Kidney (tissue), 14 donors: ENCODE results near the gene APBB2. TPM values are rescaled to one million over a fixed set of nuclear protein-coding genes. Genes with fewer than 3 reads are reported as not detected.

Experiments used
- DNase-seq, 5 donors: peaks; one replicate each; pipeline ENCODE4 v3.0.0-alpha.2; 2013 to 2020
- FAIRE-seq: peaks from 2 replicates; lab custom pipeline; 2012; peaks lifted over from hg19 to GRCh38; lab: Jason Lieb, UNC
- H3K27ac ChIP-seq, 2 donors: one replicate each; pipeline ENCODE4 v1.7.0; 2013; ENCODE audit warnings: low read depth in 2 of 2, low read length in 2 of 2, inconsistent platforms in 1 of 2
- H3K27me3 ChIP-seq: one replicate; pipeline ENCODE4 v1.7.1; 2013; ENCODE audit warnings: low read length, inconsistent platforms; ENCODE audit not compliant: control insufficient read depth, insufficient read depth
- H3K36me3 ChIP-seq, 3 donors: one replicate each; pipeline versions ENCODE4 v1.7.0 to v1.7.1; 2013; ENCODE audit warnings: low read length in 3 of 3, control low read depth in 1 of 3, inconsistent platforms in 1 of 3; ENCODE audit not compliant: insufficient read depth in 3 of 3, control insufficient read depth in 2 of 3
- H3K4me1 ChIP-seq, 3 donors: one replicate each; pipeline versions ENCODE4 v1.7.0 to v1.7.1; 2013; ENCODE audit warnings: low read length in 3 of 3, inconsistent platforms in 1 of 3, low read depth in 1 of 3; ENCODE audit not compliant: control insufficient read depth in 2 of 3, insufficient read depth in 2 of 3
- H3K4me3 ChIP-seq, 3 donors: one replicate each; pipeline versions ENCODE4 v1.7.0 to v1.8.1; 2013; ENCODE audit warnings: low read length in 3 of 3, control low read depth in 1 of 3, inconsistent platforms in 1 of 3
- H3K9ac ChIP-seq, 3 donors: one replicate each; pipeline versions ENCODE4 v1.7.0 to v1.7.1; 2013; ENCODE audit warnings: low read length in 3 of 3, control low read depth in 1 of 3, inconsistent platforms in 1 of 3
- H3K9me3 ChIP-seq, 3 donors: one replicate each; pipeline versions ENCODE4 v1.7.0 to v1.7.1; 2013; ENCODE audit warnings: low read length in 3 of 3, control low read depth in 1 of 3, inconsistent platforms in 1 of 3; ENCODE audit not compliant: control insufficient read depth in 2 of 3, insufficient read depth in 1 of 3
- intact Hi-C: fragments of 100-400 bp; cut with DNase I; formaldehyde crosslinking; loops from one replicate; pipeline ENCODE4 v1.11.1; 2022
- polyA plus RNA-seq: library from polyadenylated mRNA; stranded (reverse); fragments of 350-450 nt; fragmentation: Illumina TruSeq; extraction: RNeasy Lipid Tissue Mini Kit (QIAGEN cat#74804); gene quantifications from one replicate; pipeline ENCODE4 v1.2.3, GENCODE V29; 2014; ENCODE audit warnings: low read depth, low replicate concordance; ENCODE audit not compliant: insufficient read depth
- total RNA-seq: library from RNA; stranded (reverse); fragmentation: NEBNext Ultra II Directional; extraction: Animal tissue kit (Norgen Biotek cat#: 25700); gene quantifications from one replicate; pipeline ENCODE4 v1.2.1, GENCODE V29; 2021
- TF ChIP-seq, protein P1 (sequence below): IDR thresholded peaks from 3 replicates; pipeline ENCODE4 v1.5.1; 2012; ENCODE audit warnings: mild to moderate bottlenecking, moderate library complexity, borderline replicate concordance; ENCODE audit not compliant: insufficient read depth; ENCODE audit errors: extremely low read depth
- donor health status: control.
- donor health status: control.
- donor health status: control.
- donor health status: control.
- donor health status: control.
- donor health status: DM: yes; HTN: yes; CAD: no.
- donor health status: Normal renal cell carcinoma (clear cell type).

APBB2 gene
- total and polyA plus RNA-seq, 2 donors from 2014 or later, result 13.4 to 65.6 TPM

DNA sequence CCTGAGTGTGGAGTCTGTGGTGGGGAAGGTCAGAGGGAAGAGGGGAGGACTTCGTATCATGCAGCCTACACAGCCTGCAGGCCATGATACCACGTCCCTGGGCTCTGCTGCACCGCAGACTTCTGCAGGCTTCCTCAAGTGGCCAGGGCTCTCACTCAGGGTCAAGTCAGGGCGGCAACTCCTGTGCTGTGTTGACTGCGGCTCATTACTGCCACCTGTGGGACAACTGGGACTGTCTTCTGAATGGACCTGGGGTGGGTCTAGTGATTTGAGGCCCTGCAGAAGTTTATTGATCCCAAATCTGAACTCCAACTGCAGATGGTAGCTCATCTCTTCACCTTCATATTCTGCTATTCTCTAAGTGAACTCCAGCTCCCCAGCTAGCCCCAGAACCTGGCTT is 297.5 kb downstream of the APBB2 start:
- TF ChIP-seq, protein P1, sequence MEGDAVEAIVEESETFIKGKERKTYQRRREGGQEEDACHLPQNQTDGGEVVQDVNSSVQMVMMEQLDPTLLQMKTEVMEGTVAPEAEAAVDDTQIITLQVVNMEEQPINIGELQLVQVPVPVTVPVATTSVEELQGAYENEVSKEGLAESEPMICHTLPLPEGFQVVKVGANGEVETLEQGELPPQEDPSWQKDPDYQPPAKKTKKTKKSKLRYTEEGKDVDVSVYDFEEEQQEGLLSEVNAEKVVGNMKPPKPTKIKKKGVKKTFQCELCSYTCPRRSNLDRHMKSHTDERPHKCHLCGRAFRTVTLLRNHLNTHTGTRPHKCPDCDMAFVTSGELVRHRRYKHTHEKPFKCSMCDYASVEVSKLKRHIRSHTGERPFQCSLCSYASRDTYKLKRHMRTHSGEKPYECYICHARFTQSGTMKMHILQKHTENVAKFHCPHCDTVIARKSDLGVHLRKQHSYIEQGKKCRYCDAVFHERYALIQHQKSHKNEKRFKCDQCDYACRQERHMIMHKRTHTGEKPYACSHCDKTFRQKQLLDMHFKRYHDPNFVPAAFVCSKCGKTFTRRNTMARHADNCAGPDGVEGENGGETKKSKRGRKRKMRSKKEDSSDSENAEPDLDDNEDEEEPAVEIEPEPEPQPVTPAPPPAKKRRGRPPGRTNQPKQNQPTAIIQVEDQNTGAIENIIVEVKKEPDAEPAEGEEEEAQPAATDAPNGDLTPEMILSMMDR, result peak; percentile 43

GRCh38 chr4:40916218-40916555 is 298.2 kb downstream of the APBB2 start:
- H3K27me3 ChIP-seq, result no peaks in the 10 kb centered on the region
- no peak overlapping the region for H3K4me3 ChIP-seq
- H3K36me3 ChIP-seq, result peaks cover 0 to 3% (median 3%) of the 10 kb centered on the region in 3 donors
- TF ChIP-seq, protein P1, result no peak
- intact Hi-C loops, result no loop called here
- FAIRE-seq, result no peak
- peaks cover 0 to 10% (median 7%) of the 10 kb centered on the region in 3 donors for H3K4me1 ChIP-seq
- H3K9me3 ChIP-seq, result no peaks in the 10 kb centered on the region
- no peak overlapping the region for H3K27ac ChIP-seq
- H3K9ac ChIP-seq, result no peak overlapping the region
- no peak for DNase-seq

More for the DNA sequence above, 297.5 kb downstream of the APBB2 start:
- Histone ChIP-seq H3K9me3 (no peaks in the 10 kb centered on the region), H3K4me3 (no peak overlapping the region), H3K4me1 (peaks cover 0 to 10% (median 7%) of the 10 kb centered on the region in 3 donors), H3K9ac (no peak overlapping the region), H3K27ac (no peak overlapping the region), H3K27me3 (no peaks in the 10 kb centered on the region), H3K36me3 (peaks cover 0 to 5% (median 3%) of the 10 kb centered on the region in 3 donors)
- intact Hi-C loops, result no loop called here
- FAIRE-seq (no peak), DNase-seq (peak in 1 of 5 donors; percentile 37)

- DNase-seq (peak in 4 of 5 donors; percentile 53 to 79 (median 66)), FAIRE-seq (no peak)
- no peak overlapping the region for H3K4me3 ChIP-seq
- peaks cover 0 to 10% (median 7%) of the 10 kb centered on the region in 3 donors for H3K4me1 ChIP-seq
- no peak overlapping the region for H3K27ac ChIP-seq
- TF ChIP-seq, protein P1, result no peak
- intact Hi-C loops, result no loop called here
- no peak overlapping the region for H3K9ac ChIP-seq
- H3K27me3 ChIP-seq, result no peaks in the 10 kb centered on the region
- no peaks in the 10 kb centered on the region for H3K9me3 ChIP-seq
- peaks cover 0 to 3% (median 3%) of the 10 kb centered on the region in 3 donors for H3K36me3 ChIP-seq
Measured at GRCh38 chr4:40915318-40916217, 298.8 kb downstream of the APBB2 start.
